Activated T-cell treated with anti-CD3 and anti-CD28 coated beads, Interleukin-2, amount 50 U/mL, for 4 hours (primary cell): ENCODE data around the gene TP53AIP1. TPM values are rescaled to one million over a fixed set of nuclear protein-coding genes. Genes with fewer than 3 reads are reported as not detected.

Source experiments
- ATAC-seq, 2 donors: fragments of 200-7000 bp; cut with Tn5 transposase; one replicate each; pipeline ENCODE4 v1.10.0; 2021
- DNase-seq: peaks from one replicate; pipeline ENCODE4 v3.0.0-alpha.2; 2020
- H3K27me3 Mint-ChIP-seq: one replicate; pipeline ENCODE4 v1.8.0; 2021; ENCODE audit warnings: low read depth, mixed read lengths
- H3K36me3 Mint-ChIP-seq: one replicate; pipeline ENCODE4 v1.8.0; 2022; ENCODE audit warnings: mixed read lengths; ENCODE audit not compliant: insufficient read depth
- H3K4me1 Mint-ChIP-seq: one replicate; pipeline ENCODE4 v1.8.0; 2021; ENCODE audit warnings: low read depth, mixed read lengths
- H3K4me3 Mint-ChIP-seq: one replicate; pipeline ENCODE4 v1.8.0; 2021; ENCODE audit warnings: mild to moderate bottlenecking, moderate library complexity, mixed read lengths
- H3K9me3 Mint-ChIP-seq: one replicate; pipeline ENCODE4 v1.8.0; 2021; ENCODE audit warnings: mixed read lengths
- total RNA-seq, 3 donors: library from RNA; stranded (reverse); gene quantifications; one replicate each; pipeline ENCODE4 v1.2.1, GENCODE V29; 2021

TP53AIP1 gene
- total RNA-seq, 3 donors from 2014 or later: not detected

- Mint-ChIP-seq H3K4me3 (no peak overlapping the region), H3K9me3 (no peaks in the 10 kb centered on the region), H3K4me1 (peaks cover 6% of the 10 kb centered on the region), H3K27me3 (no peaks in the 10 kb centered on the region), H3K36me3 (no peaks in the 10 kb centered on the region)
- no peak for ATAC-seq
- no peak for DNase-seq
Measured at GRCh38 chr11:128901653-128902514, 40.8 kb downstream of the TP53AIP1 start.

GRCh38 chr11:128900468-128900867 is 42.2 kb downstream of the TP53AIP1 start:
- Mint-ChIP-seq H3K4me3 (no peak overlapping the region), H3K27me3 (no peaks in the 10 kb centered on the region), H3K4me1 (no peaks in the 10 kb centered on the region), H3K9me3 (no peaks in the 10 kb centered on the region), H3K36me3 (no peaks in the 10 kb centered on the region)
- DNase-seq (no peak), ATAC-seq (no peak)

- no peaks in the 10 kb centered on the region for H3K4me1 Mint-ChIP-seq
- no peak overlapping the region for H3K4me3 Mint-ChIP-seq
- H3K36me3 Mint-ChIP-seq: no peaks in the 10 kb centered on the region
- no peak for DNase-seq
- peaks cover 7% of the 10 kb centered on the region for H3K27me3 Mint-ChIP-seq
- ATAC-seq: no peak
- no peaks in the 10 kb centered on the region for H3K9me3 Mint-ChIP-seq
Measured at GRCh38 chr11:128898580-128899344, 43.9 kb downstream of the TP53AIP1 start.

GRCh38 chr11:128897826-128898225 is 44.8 kb downstream of the TP53AIP1 start:
- Mint-ChIP-seq H3K4me3 (no peak overlapping the region), H3K36me3 (no peaks in the 10 kb centered on the region), H3K4me1 (no peaks in the 10 kb centered on the region), H3K27me3 (peaks cover 7% of the 10 kb centered on the region), H3K9me3 (no peaks in the 10 kb centered on the region)
- ATAC-seq: no peak
- DNase-seq: no peak

GRCh38 chr11:128896356-128896755 is 46.3 kb downstream of the TP53AIP1 start:
- H3K4me3 Mint-ChIP-seq: no peak overlapping the region
- ATAC-seq (no peak), DNase-seq (no peak)
- peaks cover 19% of the 10 kb centered on the region for H3K27me3 Mint-ChIP-seq
- peaks cover 3% of the 10 kb centered on the region for H3K4me1 Mint-ChIP-seq
- no peaks in the 10 kb centered on the region for H3K36me3 Mint-ChIP-seq
- H3K9me3 Mint-ChIP-seq: no peaks in the 10 kb centered on the region

GRCh38 chr11:128895526-128895925 is 47.1 kb downstream of the TP53AIP1 start:
- no peaks in the 10 kb centered on the region for H3K9me3 Mint-ChIP-seq
- H3K36me3 Mint-ChIP-seq: no peaks in the 10 kb centered on the region
- peaks cover 5% of the 10 kb centered on the region for H3K4me1 Mint-ChIP-seq
- DNase-seq (no peak), ATAC-seq (no peak)
- H3K4me3 Mint-ChIP-seq: no peak overlapping the region
- H3K27me3 Mint-ChIP-seq: peaks cover 23% of the 10 kb centered on the region

GRCh38 chr11:128894685-128895084 is 48.0 kb downstream of the TP53AIP1 start:
- H3K36me3 Mint-ChIP-seq: no peaks in the 10 kb centered on the region
- H3K4me1 Mint-ChIP-seq: peaks cover 5% of the 10 kb centered on the region
- H3K4me3 Mint-ChIP-seq: no peak overlapping the region
- no peak for ATAC-seq
- H3K27me3 Mint-ChIP-seq: peaks cover 29% of the 10 kb centered on the region
- no peaks in the 10 kb centered on the region for H3K9me3 Mint-ChIP-seq
- no peak for DNase-seq

- Mint-ChIP-seq H3K27me3 (peaks cover 33% of the 10 kb centered on the region), H3K9me3 (no peaks in the 10 kb centered on the region), H3K4me3 (no peak overlapping the region), H3K36me3 (no peaks in the 10 kb centered on the region), H3K4me1 (peaks cover 5% of the 10 kb centered on the region)
- no peak for ATAC-seq
- no peak for DNase-seq
Measured at GRCh38 chr11:128894286-128894681, 48.4 kb downstream of the TP53AIP1 start.

GRCh38 chr11:128893578-128894285 is 48.9 kb downstream of the TP53AIP1 start:
- DNase-seq: no peak

GRCh38 chr11:128892866-128893565 is 49.7 kb downstream of the TP53AIP1 start:
- H3K4me3 Mint-ChIP-seq: no peak overlapping the region
- no peaks in the 10 kb centered on the region for H3K36me3 Mint-ChIP-seq
- ATAC-seq: no peak
- peaks cover 43% of the 10 kb centered on the region for H3K27me3 Mint-ChIP-seq
- H3K9me3 Mint-ChIP-seq: no peaks in the 10 kb centered on the region
- no peak for DNase-seq
- peaks cover 5% of the 10 kb centered on the region for H3K4me1 Mint-ChIP-seq

More at GRCh38 chr11:128893578-128894285, 48.9 kb downstream of the TP53AIP1 start:
- H3K9me3 Mint-ChIP-seq: no peaks in the 10 kb centered on the region
- no peak for ATAC-seq
- H3K27me3 Mint-ChIP-seq: peaks cover 36% of the 10 kb centered on the region
- no peaks in the 10 kb centered on the region for H3K36me3 Mint-ChIP-seq
- peaks cover 5% of the 10 kb centered on the region for H3K4me1 Mint-ChIP-seq
- H3K4me3 Mint-ChIP-seq: no peak overlapping the region

GRCh38 chr11:128891913-128892398 is 50.7 kb downstream of the TP53AIP1 start:
- H3K27me3 Mint-ChIP-seq: peaks cover 48% of the 10 kb centered on the region
- DNase-seq: no peak
- H3K9me3 Mint-ChIP-seq: no peaks in the 10 kb centered on the region
- ATAC-seq: no peak
- H3K36me3 Mint-ChIP-seq: no peaks in the 10 kb centered on the region
- peaks cover 5% of the 10 kb centered on the region for H3K4me1 Mint-ChIP-seq
- H3K4me3 Mint-ChIP-seq: no peak overlapping the region

- ATAC-seq (peak; percentile 38 to 55), DNase-seq (no peak)
- H3K4me3 Mint-ChIP-seq: peak within 1 kb of the TSS; percentile 75
- no peaks in the 10 kb centered on the region for H3K36me3 Mint-ChIP-seq
- no peaks in the 10 kb centered on the region for H3K9me3 Mint-ChIP-seq
- H3K4me1 Mint-ChIP-seq: peaks cover 7% of the 10 kb centered on the region
- H3K27me3 Mint-ChIP-seq: peaks cover 50% of the 10 kb centered on the region
Measured at GRCh38 chr11:128890543-128891368, 51.9 kb downstream of the TP53AIP1 start, which contains the start of gene KCNJ5. KCNJ5 (plus strand) TSS chr11:128891356; CDS start chr11:128911274, 19,918 bp downstream.

GRCh38 chr11:128890216-128890542 is 52.5 kb downstream of the TP53AIP1 start:
- ATAC-seq (peak in 1 of 2 donors; percentile 32), DNase-seq (no peak)
- peaks cover 7% of the 10 kb centered on the region for H3K4me1 Mint-ChIP-seq
- H3K36me3 Mint-ChIP-seq: no peaks in the 10 kb centered on the region
- H3K9me3 Mint-ChIP-seq: no peaks in the 10 kb centered on the region
- H3K27me3 Mint-ChIP-seq: peaks cover 52% of the 10 kb centered on the region
- H3K4me3 Mint-ChIP-seq: no peak overlapping the region
